Type B pancreatic cell (in vitro differentiated cells): ENCODE measurements around the gene GPX1. TPM values are rescaled to one million over a fixed set of nuclear protein-coding genes. Genes with fewer than 3 reads are reported as not detected.
A peak's percentile ranks its signal among the peaks of the same experiment; 100 is the strongest.

Experiments used
- DNase-seq: peaks from one replicate; pipeline ENCODE4 v3.0.0; 2021; ENCODE audit warnings: mixed read lengths; ENCODE audit not compliant: unreplicated experiment; ENCODE audit errors: extremely low spot score
- H3K27ac Mint-ChIP-seq: 2 replicates; pipeline ENCODE4 v1.8.0; 2021; ENCODE audit warnings: mild to moderate bottlenecking, mixed read lengths
- H3K27me3 Mint-ChIP-seq: 2 replicates; pipeline ENCODE4 v1.8.0; 2021; ENCODE audit warnings: mixed read lengths
- H3K36me3 Mint-ChIP-seq: 2 replicates; pipeline ENCODE4 v1.8.0; 2021; ENCODE audit warnings: mixed read lengths
- H3K4me1 Mint-ChIP-seq: one replicate; pipeline ENCODE4 v1.8.0; 2021; ENCODE audit warnings: mixed read lengths; ENCODE audit not compliant: unreplicated experiment
- H3K4me3 Mint-ChIP-seq: 2 replicates; pipeline ENCODE4 v1.8.0; 2021; ENCODE audit warnings: mild to moderate bottlenecking, mixed read lengths
- H3K9me3 Mint-ChIP-seq: 2 replicates; pipeline ENCODE4 v1.8.0; 2021; ENCODE audit warnings: mixed read lengths
- total RNA-seq: library from RNA; stranded (reverse); gene quantifications from 2 replicates; pipeline ENCODE4 v1.2.1, GENCODE V29; 2021; ENCODE audit warnings: low replicate concordance
- TF ChIP-seq, protein P1 (sequence below): fragments of 200-600 bp; sonication (generic); conservative IDR thresholded peaks from 2 replicates; pipeline ENCODE4 v1.5.0; 2021; ENCODE audit warnings: antibody characterized with exemption, mild to moderate bottlenecking

GPX1 gene
- total RNA-seq, 1 donor from 2014 or later = 132 TPM

DNA sequence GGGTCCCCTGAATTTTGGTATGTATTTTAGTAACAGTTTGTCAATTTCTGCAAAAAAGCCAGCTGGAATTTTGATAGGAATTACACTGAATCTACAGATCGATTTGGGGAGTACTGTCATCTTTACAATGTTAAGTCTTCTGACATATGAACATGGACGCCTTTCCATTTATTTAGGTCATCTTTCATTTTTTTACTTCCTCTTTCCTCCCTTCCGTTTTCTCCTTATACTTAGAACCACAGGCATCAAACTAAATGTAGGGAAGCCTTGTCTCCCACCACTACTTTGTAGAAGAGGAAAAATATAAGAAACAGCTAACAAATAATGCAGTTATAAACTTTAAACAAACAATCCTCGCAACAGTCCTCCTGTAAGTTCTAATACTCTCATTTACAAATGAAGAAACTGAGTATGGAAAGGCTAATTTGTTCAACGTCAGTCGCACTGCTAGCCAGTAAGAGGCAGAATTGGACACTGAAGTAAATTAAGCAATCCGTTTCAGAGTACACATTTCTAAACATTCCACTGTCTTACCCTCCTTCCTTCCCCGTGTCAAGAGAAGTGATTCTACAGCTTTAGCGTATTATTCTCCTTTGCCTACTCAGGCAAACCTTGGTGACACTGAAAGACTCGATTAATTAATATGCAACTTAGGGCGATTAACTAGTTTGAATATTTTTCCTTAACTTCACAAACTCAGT lies 28.1 kb upstream of the GPX1 start:
- no peak for DNase-seq
- no peak overlapping the region for H3K4me3 Mint-ChIP-seq
- H3K9me3 Mint-ChIP-seq = no peaks in the 10 kb centered on the region
- TF ChIP-seq, protein P1, sequence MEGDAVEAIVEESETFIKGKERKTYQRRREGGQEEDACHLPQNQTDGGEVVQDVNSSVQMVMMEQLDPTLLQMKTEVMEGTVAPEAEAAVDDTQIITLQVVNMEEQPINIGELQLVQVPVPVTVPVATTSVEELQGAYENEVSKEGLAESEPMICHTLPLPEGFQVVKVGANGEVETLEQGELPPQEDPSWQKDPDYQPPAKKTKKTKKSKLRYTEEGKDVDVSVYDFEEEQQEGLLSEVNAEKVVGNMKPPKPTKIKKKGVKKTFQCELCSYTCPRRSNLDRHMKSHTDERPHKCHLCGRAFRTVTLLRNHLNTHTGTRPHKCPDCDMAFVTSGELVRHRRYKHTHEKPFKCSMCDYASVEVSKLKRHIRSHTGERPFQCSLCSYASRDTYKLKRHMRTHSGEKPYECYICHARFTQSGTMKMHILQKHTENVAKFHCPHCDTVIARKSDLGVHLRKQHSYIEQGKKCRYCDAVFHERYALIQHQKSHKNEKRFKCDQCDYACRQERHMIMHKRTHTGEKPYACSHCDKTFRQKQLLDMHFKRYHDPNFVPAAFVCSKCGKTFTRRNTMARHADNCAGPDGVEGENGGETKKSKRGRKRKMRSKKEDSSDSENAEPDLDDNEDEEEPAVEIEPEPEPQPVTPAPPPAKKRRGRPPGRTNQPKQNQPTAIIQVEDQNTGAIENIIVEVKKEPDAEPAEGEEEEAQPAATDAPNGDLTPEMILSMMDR = no peak
- H3K27ac Mint-ChIP-seq = peak overlapping the region; percentile 12
- peaks cover 15% of the 10 kb centered on the region for H3K36me3 Mint-ChIP-seq
- no peaks in the 10 kb centered on the region for H3K4me1 Mint-ChIP-seq
- no peaks in the 10 kb centered on the region for H3K27me3 Mint-ChIP-seq

DNA sequence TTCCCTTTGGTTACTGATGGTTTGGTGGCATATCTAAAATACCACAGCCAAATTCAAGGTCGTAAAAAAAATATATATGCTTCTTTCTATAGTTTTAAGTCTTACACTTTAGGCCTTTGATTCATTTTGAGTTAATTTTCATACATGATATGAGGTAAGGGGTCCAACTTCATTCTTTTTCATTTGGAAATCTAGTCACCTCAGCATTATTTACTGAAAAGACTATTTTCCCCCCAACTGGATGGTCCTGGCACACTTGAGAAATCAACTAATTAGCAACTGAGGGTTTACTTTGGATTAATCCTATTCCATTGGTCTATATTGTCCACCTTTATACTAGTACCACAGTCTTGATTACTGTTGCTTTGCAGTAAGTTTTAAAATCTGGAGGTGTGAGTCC lies 27.5 kb upstream of the GPX1 start:
- Mint-ChIP-seq H3K9me3 (no peaks in the 10 kb centered on the region), H3K27ac (no peak overlapping the region), H3K4me1 (no peaks in the 10 kb centered on the region), H3K36me3 (peaks cover 15% of the 10 kb centered on the region), H3K27me3 (no peaks in the 10 kb centered on the region), H3K4me3 (no peak overlapping the region)
- no peak for DNase-seq
- TF ChIP-seq, protein P1 = no peak

DNA sequence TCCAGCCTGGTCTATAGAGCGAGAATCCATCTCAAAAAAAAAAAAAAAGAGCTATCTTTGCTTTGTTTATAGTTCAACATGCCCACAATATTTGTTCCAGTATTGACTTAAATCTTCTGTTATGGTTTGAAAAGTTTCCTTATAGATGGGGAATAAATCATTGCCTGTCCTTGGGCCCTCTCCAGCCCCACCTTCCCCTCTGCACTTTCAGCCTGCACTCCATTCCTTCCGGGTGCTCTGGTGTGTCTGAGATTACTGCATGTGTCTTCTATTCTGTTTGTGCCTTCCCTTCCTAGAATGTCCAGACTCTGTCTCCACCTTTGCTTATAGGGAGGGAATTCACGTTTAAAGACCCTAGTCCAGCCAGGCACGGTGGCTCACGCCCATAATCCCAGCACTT lies 25.2 kb upstream of the GPX1 start:
- Mint-ChIP-seq H3K27me3 (no peaks in the 10 kb centered on the region), H3K27ac (peak overlapping the region; percentile 51), H3K9me3 (no peaks in the 10 kb centered on the region), H3K4me1 (no peaks in the 10 kb centered on the region), H3K4me3 (no peak overlapping the region), H3K36me3 (peaks cover 11% of the 10 kb centered on the region)
- DNase-seq = no peak
- TF ChIP-seq, protein P1 = no peak

- peaks cover 10% of the 10 kb centered on the region for H3K36me3 Mint-ChIP-seq
- no peaks in the 10 kb centered on the region for H3K27me3 Mint-ChIP-seq
- H3K9me3 Mint-ChIP-seq = no peaks in the 10 kb centered on the region
- H3K27ac Mint-ChIP-seq = peak overlapping the region; percentile 86
- H3K4me1 Mint-ChIP-seq = no peaks in the 10 kb centered on the region
- peak overlapping the region; percentile 43 for H3K4me3 Mint-ChIP-seq
- TF ChIP-seq, protein P1 = no peak
- DNase-seq = no peak
Measured at GRCh38 chr3:49378249-49378895, 20.2 kb upstream of the GPX1 start.

DNA sequence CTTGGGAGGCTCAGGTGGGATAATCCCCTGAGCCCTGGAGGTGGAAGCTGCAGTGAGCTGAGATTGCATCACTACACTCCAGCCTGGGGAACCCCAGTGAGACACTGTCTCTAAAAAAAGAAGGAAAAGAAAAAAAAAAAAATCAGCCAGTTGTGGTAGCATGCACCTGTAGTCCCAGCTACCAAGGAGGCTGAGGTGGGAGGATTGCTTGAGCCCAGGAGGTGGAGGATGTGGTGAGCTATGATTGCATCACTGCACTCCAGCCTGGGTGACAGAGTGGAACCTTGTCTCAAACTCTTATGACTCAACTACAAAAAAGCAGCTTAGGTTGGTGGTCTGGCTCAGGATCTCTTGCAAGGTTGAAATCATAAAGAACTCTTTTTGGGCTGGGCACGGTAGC lies 19.3 kb upstream of the GPX1 start:
- no peak overlapping the region for H3K27ac Mint-ChIP-seq
- no peaks in the 10 kb centered on the region for H3K9me3 Mint-ChIP-seq
- no peaks in the 10 kb centered on the region for H3K27me3 Mint-ChIP-seq
- DNase-seq = no peak
- H3K36me3 Mint-ChIP-seq = peaks cover 15% of the 10 kb centered on the region
- H3K4me3 Mint-ChIP-seq = no peak overlapping the region
- TF ChIP-seq, protein P1 = no peak
- no peaks in the 10 kb centered on the region for H3K4me1 Mint-ChIP-seq
